MCF 10A (cell line): ENCODE results near the gene ABCC8. TPM values are rescaled to one million over a fixed set of nuclear protein-coding genes. Genes with fewer than 3 reads are reported as not detected.

Source experiments
- BruUV-seq: library from RNA; stranded (reverse); fragments of 400-500 nt; replicated peaks from 2 replicates; lab custom pipeline; 2021; lab: Mats Ljungman, UMichigan
- CTCF ChIA-PET: fragments of 300-600 bp; sonication (Branson Sonifier 250); formaldehyde crosslinking; extraction: SDS; loops from one replicate; lab custom pipeline; 2021; ENCODE audit warnings: antibody characterized with exemption, inconsistent platforms; lab: Yijun Ruan, JAX
- POLR2A ChIA-PET: fragments of 300-600, 350-650 bp; sonication (Branson Sonifier 250); formaldehyde crosslinking; extraction: SDS; loops from one replicate; lab custom pipeline; 2020; ENCODE audit warnings: antibody characterized with exemption, inconsistent platforms; lab: Yijun Ruan, JAX
- DNase-seq: peaks from one replicate; pipeline ENCODE4 v3.0.0-alpha.2; 2018; ENCODE audit not compliant: unreplicated experiment
- H3K27ac Mint-ChIP-seq: one replicate; pipeline ENCODE4 v1.8.0; 2022; ENCODE audit warnings: mild to moderate bottlenecking, low read depth, mixed read lengths; ENCODE audit not compliant: unreplicated experiment
- H3K27me3 Mint-ChIP-seq: one replicate; pipeline ENCODE4 v1.8.0; 2022; ENCODE audit warnings: mixed read lengths; ENCODE audit not compliant: insufficient read depth, unreplicated experiment
- H3K36me3 Mint-ChIP-seq: one replicate; pipeline ENCODE4 v1.8.0; 2022; ENCODE audit warnings: mild to moderate bottlenecking, moderate library complexity, mixed read lengths; ENCODE audit not compliant: insufficient read depth, unreplicated experiment
- H3K4me1 Mint-ChIP-seq: one replicate; pipeline ENCODE4 v1.8.0; 2022; ENCODE audit warnings: mixed read lengths; ENCODE audit not compliant: insufficient read depth, unreplicated experiment
- H3K4me3 Mint-ChIP-seq: one replicate; pipeline ENCODE4 v1.8.0; 2022; ENCODE audit warnings: mild to moderate bottlenecking, moderate library complexity, mixed read lengths; ENCODE audit not compliant: unreplicated experiment
- H3K9me3 Mint-ChIP-seq: one replicate; pipeline ENCODE4 v1.8.0; 2022; ENCODE audit warnings: mixed read lengths; ENCODE audit not compliant: unreplicated experiment
- intact Hi-C: fragments of 100-400 bp; cut with micrococcal nuclease; formaldehyde crosslinking; loops from 2 replicates; pipeline ENCODE4 v1.14.1; 2022
- total RNA-seq: library from RNA; stranded (reverse); gene quantifications from 2 replicates; pipeline ENCODE4 v1.2.3, GENCODE V29; 2022
- TF ChIP-seq, protein P1 (sequence below): fragments of 200-600 bp; IDR thresholded peaks from one replicate; pipeline ENCODE4 v1.8.0; 2022; ENCODE audit warnings: antibody characterized with exemption, mild to moderate bottlenecking; ENCODE audit not compliant: unreplicated experiment

Gene ABCC8
- total RNA-seq, 1 experiment from 2014 or later = not detected

GRCh38 chr11:17403980-17404759 lies 72.5 kb downstream of the ABCC8 start:
- peak; percentile 69 for DNase-seq
- Mint-ChIP-seq H3K4me1 (no peaks in the 10 kb centered on the region), H3K4me3 (no peak overlapping the region), H3K27ac (no peak overlapping the region), H3K27me3 (peaks cover 13% of the 10 kb centered on the region), H3K9me3 (no peaks in the 10 kb centered on the region), H3K36me3 (no peaks in the 10 kb centered on the region)
- TF ChIP-seq, protein P1, sequence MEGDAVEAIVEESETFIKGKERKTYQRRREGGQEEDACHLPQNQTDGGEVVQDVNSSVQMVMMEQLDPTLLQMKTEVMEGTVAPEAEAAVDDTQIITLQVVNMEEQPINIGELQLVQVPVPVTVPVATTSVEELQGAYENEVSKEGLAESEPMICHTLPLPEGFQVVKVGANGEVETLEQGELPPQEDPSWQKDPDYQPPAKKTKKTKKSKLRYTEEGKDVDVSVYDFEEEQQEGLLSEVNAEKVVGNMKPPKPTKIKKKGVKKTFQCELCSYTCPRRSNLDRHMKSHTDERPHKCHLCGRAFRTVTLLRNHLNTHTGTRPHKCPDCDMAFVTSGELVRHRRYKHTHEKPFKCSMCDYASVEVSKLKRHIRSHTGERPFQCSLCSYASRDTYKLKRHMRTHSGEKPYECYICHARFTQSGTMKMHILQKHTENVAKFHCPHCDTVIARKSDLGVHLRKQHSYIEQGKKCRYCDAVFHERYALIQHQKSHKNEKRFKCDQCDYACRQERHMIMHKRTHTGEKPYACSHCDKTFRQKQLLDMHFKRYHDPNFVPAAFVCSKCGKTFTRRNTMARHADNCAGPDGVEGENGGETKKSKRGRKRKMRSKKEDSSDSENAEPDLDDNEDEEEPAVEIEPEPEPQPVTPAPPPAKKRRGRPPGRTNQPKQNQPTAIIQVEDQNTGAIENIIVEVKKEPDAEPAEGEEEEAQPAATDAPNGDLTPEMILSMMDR = no peak
- CTCF ChIA-PET = interaction anchor here (1.8 kb wide), 1 partner anchor 20 kb away, joined by 6 read pairs; no protein-coding TSS in a partner anchor
- POLR2A ChIA-PET = no interaction called here
- intact Hi-C loops = no loop called here
- BruUV-seq = no TSS peak

- H3K27ac Mint-ChIP-seq = no peak overlapping the region
- H3K36me3 Mint-ChIP-seq = no peaks in the 10 kb centered on the region
- no peak for DNase-seq
- TF ChIP-seq, protein P1 = no peak
- ChIA-PET CTCF (interaction anchor here (0.6 to 1.9 kb wide), 6 partner anchors 13 to 193 kb away, joined by 3 to 4 read pairs (median 3); partner anchors contain the start of gene KCNJ11), POLR2A (interaction anchor here (0.6 kb wide), 1 partner anchor 1647 kb away, joined by 3 read pairs; no protein-coding TSS in a partner anchor)
- H3K4me1 Mint-ChIP-seq = no peaks in the 10 kb centered on the region
- intact Hi-C loops = no loop called here
- no peak overlapping the region for H3K4me3 Mint-ChIP-seq
- no peaks in the 10 kb centered on the region for H3K9me3 Mint-ChIP-seq
- no TSS peak for BruUV-seq
- H3K27me3 Mint-ChIP-seq = peaks cover 18% of the 10 kb centered on the region
These were observed 74.2 kb downstream of the ABCC8 start for GRCh38 chr11:17402486-17402885.

DNA sequence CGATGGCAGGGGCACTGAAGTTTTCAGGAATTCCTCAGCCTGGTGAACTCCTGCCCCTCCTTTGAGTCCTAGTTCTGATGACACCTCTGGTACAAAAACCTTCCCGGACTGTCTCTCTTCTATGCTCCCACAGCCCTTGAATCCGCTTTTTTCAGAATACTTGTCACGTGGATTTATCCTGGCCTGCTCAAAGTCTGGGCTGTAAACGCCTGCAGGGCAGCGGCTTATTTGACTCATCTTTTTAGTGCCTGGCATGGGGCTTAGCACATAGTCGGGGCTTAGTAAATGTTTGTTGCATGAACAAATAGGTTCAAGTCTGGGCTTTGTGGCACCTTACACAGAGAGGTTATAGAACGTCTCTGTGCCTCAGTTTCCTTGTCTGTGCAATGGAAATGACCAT lies 74.8 kb downstream of the ABCC8 start:
- Mint-ChIP-seq H3K36me3 (no peaks in the 10 kb centered on the region), H3K4me3 (no peak overlapping the region), H3K27ac (no peak overlapping the region), H3K9me3 (no peaks in the 10 kb centered on the region), H3K4me1 (no peaks in the 10 kb centered on the region), H3K27me3 (peaks cover 18% of the 10 kb centered on the region)
- BruUV-seq = no TSS peak
- no peak for DNase-seq
- intact Hi-C loops = no loop called here
- ChIA-PET POLR2A (no interaction called here), CTCF (interaction anchor here (0.7 to 1.9 kb wide), 3 partner anchors 12 to 126 kb away, joined by 3 to 4 read pairs (median 3); partner anchors contain the start of gene KCNJ11)
- TF ChIP-seq, protein P1 = no peak

DNA sequence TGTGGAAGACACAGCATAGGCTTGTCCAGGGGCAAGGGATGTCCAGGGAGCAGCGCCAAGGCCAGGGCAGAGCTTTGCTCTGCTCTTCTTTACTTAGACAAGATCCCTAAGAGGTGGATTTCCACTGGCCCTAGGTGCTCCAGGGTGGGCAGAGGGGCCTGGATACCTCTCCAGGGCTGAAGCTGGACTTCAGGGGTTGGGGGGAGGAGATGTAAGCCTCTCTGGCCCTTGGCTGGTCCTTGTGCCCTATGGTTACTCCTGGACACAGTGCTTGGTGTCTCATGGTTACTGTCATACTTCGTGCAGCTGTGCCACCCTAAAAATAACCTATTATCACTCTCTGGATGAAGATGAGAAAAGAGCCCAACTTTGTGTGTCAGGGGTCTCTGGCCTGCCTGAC lies 75.3 kb downstream of the ABCC8 start:
- DNase-seq = no peak
- Mint-ChIP-seq H3K4me3 (no peak overlapping the region), H3K9me3 (no peaks in the 10 kb centered on the region), H3K27me3 (peaks cover 18% of the 10 kb centered on the region), H3K4me1 (no peaks in the 10 kb centered on the region), H3K36me3 (no peaks in the 10 kb centered on the region), H3K27ac (no peak overlapping the region)
- intact Hi-C loops = no loop called here
- ChIA-PET POLR2A (no interaction called here), CTCF (interaction anchor here (0.7 to 1.9 kb wide), 4 partner anchors 11 to 127 kb away, joined by 3 to 5 read pairs (median 4); partner anchors contain the start of gene KCNJ11)
- BruUV-seq = no TSS peak
- TF ChIP-seq, protein P1 = no peak
